GM04503 (cell line): ENCODE results near the gene TCF19.
A peak's percentile ranks its signal among the peaks of the same experiment; 100 is the strongest.

Experiments
- DNase-seq: peaks from one replicate; pipeline ENCODE4 v3.0.0-alpha.2; 2012; ENCODE audit warnings: low read depth

Gene TCF19

GRCh38 chr6:31158140-31158862, at the start of gene TCF19:
TSS of gene TCF19 (plus strand) at chr6:31158589. CDS start at chr6:31159470, 881 bp downstream.
- DNase-seq, result peak; percentile 95

- no peak for DNase-seq
Measured at GRCh38 chr6:31110825-31111582, 47.4 kb upstream of the TCF19 start.

- no peak for DNase-seq
Measured at GRCh38 chr6:31111712-31112111, 46.7 kb upstream of the TCF19 start.

- DNase-seq, result no peak
Measured at GRCh38 chr6:31112478-31112877, 45.9 kb upstream of the TCF19 start, which contains the start of gene C6orf15. TSS of gene C6orf15 (minus strand) at chr6:31112575. CDS start at chr6:31112555, 20 bp downstream.

GRCh38 chr6:31113861-31114540, 44.4 kb upstream of the TCF19 start:
- peak; percentile 79 for DNase-seq

- peak; percentile 88 for DNase-seq
Measured at GRCh38 chr6:31114541-31114878, 43.9 kb upstream of the TCF19 start, which contains the start of gene PSORS1C1. TSS of gene PSORS1C1 (plus strand) at chr6:31114800. CDS start at chr6:31129633, 14,833 bp downstream.

- peak; percentile 40 for DNase-seq
Measured at GRCh38 chr6:31114970-31115849, 43.2 kb upstream of the TCF19 start.

- DNase-seq, result no peak
Measured at GRCh38 chr6:31115941-31116560, 42.3 kb upstream of the TCF19 start.

- no peak for DNase-seq
Measured at GRCh38 chr6:31116661-31117385, 41.6 kb upstream of the TCF19 start.

GRCh38 chr6:31118178-31118577, 40.2 kb upstream of the TCF19 start:
- DNase-seq, result no peak

GRCh38 chr6:31120151-31120915, 38.1 kb upstream of the TCF19 start, which contains the start of gene CDSN:
TSS of gene CDSN (minus strand) at chr6:31120446. CDS start at chr6:31120419, 27 bp downstream.
- DNase-seq, result no peak

GRCh38 chr6:31121131-31121790, 37.1 kb upstream of the TCF19 start:
- DNase-seq, result no peak

- peak; percentile 47 for DNase-seq
Measured at GRCh38 chr6:31122791-31123706, 35.3 kb upstream of the TCF19 start.

GRCh38 chr6:31125162-31125561, 33.2 kb upstream of the TCF19 start:
- DNase-seq, result no peak

- DNase-seq, result peak; percentile 88
Measured at GRCh38 chr6:31125586-31126363, 32.6 kb upstream of the TCF19 start.

- DNase-seq, result no peak
Measured at GRCh38 chr6:31126396-31127175, 31.8 kb upstream of the TCF19 start.
